ENCODE results near the gene MFAP5.

The MFAP5 gene

GRCh38 chr12:8609061-8609570 is 53.5 kb downstream of the MFAP5 start:
- peak; percentile 59 for TF ChIP-seq CTCF (IDR thresholded peaks at IDR 0.05)
- H3K4me3 ChIP-seq = no peak overlapping the region
- no peak for DNase-seq (ENCODE audit: low spot score)
- no peak overlapping the region for H3K27ac ChIP-seq

DNA sequence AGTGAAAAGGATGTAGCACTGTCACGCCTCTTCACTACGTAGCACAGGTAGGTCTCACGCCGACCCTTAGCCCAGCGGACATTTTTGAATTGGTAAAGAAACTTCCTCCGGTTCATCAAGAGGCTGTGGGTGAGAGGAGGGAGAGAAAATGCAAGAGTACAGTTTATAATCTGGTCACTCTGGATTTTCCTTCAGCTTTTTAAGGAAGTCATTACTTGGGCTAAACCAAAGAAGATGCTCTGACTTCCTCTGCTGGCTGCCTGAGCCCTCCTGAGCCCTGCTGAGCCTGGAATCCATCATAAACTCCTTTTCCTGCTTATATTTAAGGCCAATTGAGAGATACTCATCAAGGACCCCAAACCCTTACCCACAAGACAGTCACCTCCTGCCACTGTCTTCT is 55.7 kb downstream of the MFAP5 start:
- TF ChIP-seq CTCF (IDR thresholded peaks at IDR 0.05) = no peak

GRCh38 chr12:8605057-8605456 is 57.6 kb downstream of the MFAP5 start:
- Histone ChIP-seq H3K27ac (no peak overlapping the region), H3K4me3 (no peak overlapping the region)
- DNase-seq (ENCODE audit: low spot score) = no peak
- TF ChIP-seq CTCF (IDR thresholded peaks at IDR 0.05) = no peak

More for the DNA sequence above, 55.7 kb downstream of the MFAP5 start:
- no peak overlapping the region for H3K4me3 ChIP-seq
- no peak overlapping the region for H3K27ac ChIP-seq
- no peak for DNase-seq (ENCODE audit: low spot score)

- TF ChIP-seq CTCF (IDR thresholded peaks at IDR 0.05) = no peak
- DNase-seq (ENCODE audit: low spot score) = no peak
- no peak overlapping the region for H3K4me3 ChIP-seq
- H3K27ac ChIP-seq = no peak overlapping the region
These were observed 58.8 kb downstream of the MFAP5 start for GRCh38 chr12:8603856-8604255.

DNA sequence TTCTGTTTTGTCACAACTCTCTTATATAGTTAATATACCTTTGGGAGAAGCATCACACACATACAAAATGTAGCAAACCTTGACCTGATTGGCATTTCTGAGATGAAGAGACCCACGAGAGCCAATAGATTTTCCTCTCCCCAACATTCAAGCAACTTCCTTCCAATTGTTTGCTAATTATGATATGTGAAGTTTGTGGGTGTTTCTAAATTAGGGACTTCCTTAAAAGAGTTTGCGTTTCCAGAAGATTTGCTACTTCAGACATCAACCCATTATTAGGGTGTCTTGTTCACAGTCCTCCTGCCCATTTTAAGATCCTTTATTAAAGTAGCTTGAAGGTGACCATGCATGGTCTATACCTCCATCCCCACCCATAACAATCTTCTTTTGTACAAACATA is 59.3 kb downstream of the MFAP5 start:
- TF ChIP-seq CTCF (IDR thresholded peaks at IDR 0.05) = no peak
- DNase-seq (ENCODE audit: low spot score) = no peak
- Histone ChIP-seq H3K27ac (no peak overlapping the region), H3K4me3 (no peak overlapping the region)

GRCh38 chr12:8596561-8596960 is 66.1 kb downstream of the MFAP5 start:
- Histone ChIP-seq H3K4me3 (no peak overlapping the region), H3K27ac (no peak overlapping the region)
- no peak for DNase-seq (ENCODE audit: low spot score)
- no peak for TF ChIP-seq CTCF (IDR thresholded peaks at IDR 0.05)

Measured in coronary artery (tissue), 2 donors.